Esophagus muscularis mucosa (tissue), 3 donors: ENCODE measurements around the gene HOOK1.

Source experiments
- CTCF ChIP-seq, 3 experiments: fragments of 200-600 bp in 2 of 3; fragments of 450-650 bp in 1 of 3; sonication (generic) in 2 of 3; IDR thresholded peaks; one replicate each; pipeline ENCODE4 v1.5.1; 2017 to 2019; ENCODE audit warnings: antibody characterized with exemption in 3 of 3, mild to moderate bottlenecking in 2 of 3, moderate library complexity in 1 of 3
- POLR2AphosphoS5 ChIP-seq, 2 donors: sonication (generic); formaldehyde crosslinking; IDR thresholded peaks; one replicate each; pipeline ENCODE4 v1.6.1; 2017; ENCODE audit warnings: antibody characterized with exemption in 2 of 2

DNA sequence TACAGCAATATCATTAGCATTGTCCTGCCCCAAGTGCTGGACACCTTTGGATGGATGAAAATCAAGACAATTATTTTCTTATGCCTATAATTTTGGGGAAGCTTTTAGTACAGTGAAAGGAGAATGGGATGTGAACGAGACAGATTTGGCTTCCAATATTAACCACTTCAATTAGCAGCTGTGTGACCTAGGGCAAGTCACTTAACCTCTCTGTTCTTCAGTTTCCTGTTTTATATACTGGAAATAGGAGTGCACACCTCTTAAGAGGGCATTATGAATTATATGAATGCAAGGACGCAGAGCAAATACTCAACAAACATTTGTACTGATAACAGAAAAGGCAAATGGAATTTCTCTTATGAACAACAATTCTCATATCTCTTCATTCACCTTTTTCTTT lies 93.3 kb downstream of the HOOK1 start:
- TF ChIP-seq CTCF (IDR thresholded peaks at IDR 0.05) (no peak), POLR2AphosphoS5 (IDR thresholded peaks at IDR 0.05) (no peak)
